22Rv1 (cell line): Measurements from ENCODE around the gene PIK3R6.

Source experiments
- H3K27ac ChIP-seq: fragments of 450-650 bp; 2 replicates; pipeline ENCODE4 v1.5.1; 2017
- CTCF ChIP-seq: fragments of 450-650 bp; IDR thresholded peaks from 2 replicates; pipeline ENCODE4 v1.5.1; 2017; ENCODE audit warnings: mild to moderate bottlenecking
- ZFX ChIP-seq: fragments of 450-650 bp; IDR thresholded peaks from 2 replicates; pipeline ENCODE4 v1.6.1; 2017; ENCODE audit warnings: antibody characterized with exemption, borderline replicate concordance

Gene PIK3R6

GRCh38 chr17:8800656-8801055 is 66.8 kb downstream of the PIK3R6 start:
- H3K27ac ChIP-seq, result no peak overlapping the region

GRCh38 chr17:8799570-8800212 is 67.8 kb downstream of the PIK3R6 start:
- TF ChIP-seq CTCF (peak; percentile 9; the same call in 1 of the 2 replicates), ZFX (no peak)
- H3K27ac ChIP-seq, result no peak overlapping the region

More at GRCh38 chr17:8800656-8801055, 66.8 kb downstream of the PIK3R6 start:
- TF ChIP-seq ZFX (no peak), CTCF (no peak)

DNA sequence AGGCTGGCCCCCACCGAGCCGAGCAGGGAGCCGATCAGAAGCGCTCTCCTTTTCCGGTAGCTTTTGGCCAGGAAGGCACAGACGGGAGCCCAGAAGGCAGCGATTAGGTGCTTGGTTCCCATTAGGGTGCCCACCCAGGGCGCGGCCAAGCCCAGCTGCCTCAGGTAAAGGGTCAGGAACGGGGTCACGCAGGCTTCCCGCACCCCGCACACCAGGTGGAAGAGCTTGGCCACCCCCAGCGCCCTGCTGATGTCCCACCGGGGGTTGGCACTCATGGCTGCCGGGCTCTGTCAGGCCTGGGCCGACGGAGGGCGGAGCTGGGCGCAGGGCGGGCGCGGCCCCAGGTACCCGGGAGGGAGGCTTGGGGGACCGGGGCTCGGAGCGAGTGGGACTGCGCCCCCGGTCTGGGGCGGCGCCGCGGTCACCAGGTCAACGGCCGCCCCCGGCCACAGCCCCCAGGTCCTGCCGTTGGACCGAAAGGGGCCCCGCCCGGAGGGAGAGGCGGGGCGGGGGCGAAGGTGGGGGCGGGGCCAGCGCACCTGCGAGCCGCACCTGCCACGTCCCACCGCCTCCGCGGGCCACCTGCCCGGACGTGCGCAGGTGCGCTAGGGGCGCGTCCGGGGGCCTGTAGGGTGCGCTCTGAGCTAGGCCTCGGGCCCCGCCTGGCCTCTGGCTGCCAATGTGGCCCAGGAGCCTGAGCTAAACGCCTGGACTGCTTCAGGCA is 68.5 kb downstream of the PIK3R6 start, which contains the start of gene MFSD6L:
MFSD6L (minus strand) TSS at position 520 of the 724 bp plus-strand sequence; CDS start at position 275, 245 bp downstream.
- TF ChIP-seq ZFX (no peak), CTCF (peak; percentile 70)
- no peak within 1 kb of the TSS for H3K27ac ChIP-seq

GRCh38 chr17:8798176-8798845 is 69.2 kb downstream of the PIK3R6 start:
- no peak overlapping the region for H3K27ac ChIP-seq
- TF ChIP-seq ZFX (no peak), CTCF (no peak)

DNA sequence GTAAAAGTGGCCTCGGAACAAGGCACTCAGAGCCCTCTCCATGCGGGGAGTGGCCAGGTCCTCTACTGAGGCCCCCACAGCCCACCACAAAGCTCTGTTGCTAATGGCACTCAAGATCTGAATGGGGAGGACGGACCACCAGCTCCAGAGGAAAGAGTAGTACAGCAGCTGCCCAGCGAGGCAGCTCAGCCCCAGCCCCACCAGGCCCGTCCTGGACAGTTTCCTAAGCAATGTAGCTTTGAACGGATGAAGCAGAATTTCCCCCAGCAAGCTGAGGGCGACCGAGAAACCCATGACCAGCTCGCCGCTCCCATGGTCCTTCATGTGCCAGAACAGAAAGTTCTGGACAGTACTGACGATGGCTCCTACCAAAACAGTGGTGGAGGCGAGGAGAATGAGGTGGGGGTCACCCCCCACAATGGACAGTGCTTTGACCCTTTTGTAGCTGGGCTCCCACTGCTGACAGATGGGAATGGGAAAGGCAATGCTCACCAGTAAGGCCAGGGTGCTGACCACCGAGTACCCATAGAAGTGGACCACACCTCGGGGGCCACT is 69.8 kb downstream of the PIK3R6 start:
- H3K27ac ChIP-seq, result no peak overlapping the region
- no peak for TF ChIP-seq CTCF
- no peak for TF ChIP-seq ZFX

- TF ChIP-seq CTCF (no peak), ZFX (no peak)
- no peak overlapping the region for H3K27ac ChIP-seq
Measured at GRCh38 chr17:8794636-8795035, 72.8 kb downstream of the PIK3R6 start.
